Measurements from ENCODE around the gene TGM1.
"Not testable (repeated sequence)": the region's sequence is repeated elsewhere in the genome, so short reads cannot be mapped to it uniquely, and the experiment has no call there.

Gene TGM1

GRCh38 chr14:24252289-24253124, 10.5 kb downstream of the TGM1 start:
- DNase-seq, result no peak

- DNase-seq, result peak; percentile 12
These were observed 11.1 kb downstream of the TGM1 start for GRCh38 chr14:24251880-24252288.

DNA sequence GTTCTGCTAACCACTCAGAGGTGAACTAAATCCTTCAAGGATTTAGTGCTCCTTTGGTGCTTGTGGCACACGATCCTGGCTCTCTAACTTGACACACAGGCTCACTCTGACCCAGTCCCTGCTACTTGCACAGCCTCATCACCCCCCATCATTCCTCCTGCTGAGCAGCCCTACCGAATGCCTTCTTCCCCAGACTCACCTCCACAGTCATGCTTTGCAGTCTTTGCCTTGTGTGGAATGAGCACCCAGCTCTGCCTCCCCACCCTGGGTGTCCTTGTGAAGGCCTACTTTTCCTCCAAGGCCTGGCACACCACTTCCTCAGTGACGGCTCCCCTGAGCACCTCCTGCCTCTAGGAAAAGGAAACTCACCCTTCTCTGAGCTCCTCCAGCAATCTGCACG, 12.6 kb downstream of the TGM1 start:
- DNase-seq, result no peak

- DNase-seq, result no peak
These were observed 13.6 kb downstream of the TGM1 start for GRCh38 chr14:24249230-24250021.

GRCh38 chr14:24247422-24247821, 15.6 kb downstream of the TGM1 start:
- DNase-seq, result no peak

GRCh38 chr14:24246765-24247212, 16.2 kb downstream of the TGM1 start:
- DNase-seq, result no peak

- DNase-seq, result not testable (repeated sequence)
These were observed 17.6 kb downstream of the TGM1 start for GRCh38 chr14:24245350-24245749.

- no peak for DNase-seq
These were observed 19.6 kb downstream of the TGM1 start for GRCh38 chr14:24243336-24243836.

- peak; percentile 90 for DNase-seq
These were observed 21.0 kb downstream of the TGM1 start for GRCh38 chr14:24241829-24242443.

- no peak for DNase-seq
These were observed 22.7 kb downstream of the TGM1 start for GRCh38 chr14:24240110-24240918.

GRCh38 chr14:24238527-24239037, 24.4 kb downstream of the TGM1 start:
- no peak for DNase-seq

GRCh38 chr14:24238123-24238522, 24.9 kb downstream of the TGM1 start:
- no peak for DNase-seq

DNA sequence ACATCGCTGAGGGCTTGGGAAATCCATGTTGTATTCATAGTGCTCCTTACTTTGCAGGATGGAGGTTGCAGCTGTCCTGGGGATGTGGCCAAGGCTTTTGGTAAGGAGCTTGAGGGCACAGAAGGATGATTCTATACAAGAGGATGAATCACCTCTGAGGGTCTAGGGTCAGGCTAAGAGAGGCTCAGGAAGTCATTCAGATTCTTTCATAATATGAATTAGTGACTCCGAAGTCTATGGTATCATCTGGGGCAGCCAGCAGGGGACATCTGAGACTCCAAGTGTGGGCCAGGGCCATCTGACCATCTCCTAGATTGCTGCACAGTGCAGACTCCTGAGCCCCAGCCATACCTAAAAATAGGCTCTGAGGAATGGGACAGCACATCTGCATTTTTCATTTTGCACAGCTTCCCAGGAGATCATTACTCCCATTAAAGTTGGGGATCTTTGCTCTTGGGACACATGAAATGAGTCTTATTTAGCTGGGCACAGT, 25.5 kb downstream of the TGM1 start:
- no peak for DNase-seq

DNA sequence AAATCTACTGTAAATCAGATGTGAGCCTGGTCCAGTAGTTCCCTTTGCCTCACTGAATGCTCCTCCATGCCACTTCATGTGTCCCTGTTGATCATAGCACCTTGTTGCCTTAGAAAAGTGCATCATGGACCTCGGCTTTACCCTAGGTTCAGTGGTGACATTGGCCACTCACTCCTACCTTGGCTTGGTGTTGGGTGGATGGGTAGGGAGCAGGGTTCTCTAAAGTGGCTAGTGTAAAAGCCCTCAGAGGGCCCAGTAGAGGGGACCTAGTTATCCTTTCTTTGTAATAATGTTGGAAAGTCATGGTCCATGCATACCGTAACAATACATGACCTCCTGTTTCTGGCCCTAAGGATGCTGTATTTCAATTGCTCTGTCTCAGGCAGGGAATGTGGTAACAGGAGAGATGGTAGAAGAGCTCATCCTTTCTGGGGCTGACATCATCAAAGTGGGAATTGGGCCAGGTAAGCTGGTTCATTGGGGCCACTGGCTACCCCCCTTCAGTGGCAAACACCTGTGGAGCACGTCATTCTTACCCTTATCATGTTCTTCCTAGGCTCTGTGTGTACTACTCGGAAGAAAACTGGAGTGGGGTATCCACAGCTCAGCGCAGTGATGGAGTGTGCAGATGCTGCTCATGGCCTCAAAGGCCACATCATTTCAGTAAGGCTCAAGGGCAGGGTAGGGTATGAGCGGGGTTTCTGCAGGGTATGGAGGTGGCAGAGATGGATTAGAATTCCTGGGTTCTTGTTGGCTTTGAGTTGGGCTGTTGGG, 26.1 kb downstream of the TGM1 start:
- no peak for DNase-seq

- no peak for DNase-seq
These were observed 26.9 kb downstream of the TGM1 start for GRCh38 chr14:24235804-24236688.

- DNase-seq, result no peak
These were observed 28.6 kb downstream of the TGM1 start for GRCh38 chr14:24234095-24235005.

GRCh38 chr14:24233538-24233866, 29.5 kb downstream of the TGM1 start:
- DNase-seq, result no peak

GRCh38 chr14:24232645-24233537, 30.1 kb downstream of the TGM1 start, which contains the start of gene GMPR2:
Gene GMPR2 (plus strand): TSS chr14:24232929. CDS start chr14:24233254, 325 bp downstream.
- DNase-seq, result no peak
